Chondrocyte (in vitro differentiated cells): Measurements from ENCODE around the gene MYPN. TPM values are rescaled to one million over a fixed set of nuclear protein-coding genes. Genes with fewer than 3 reads are reported as not detected.

ENCODE experiments used
- DNase-seq: peaks from one replicate; pipeline ENCODE4 v3.0.0; 2021; ENCODE audit warnings: mixed read lengths, low spot score
- H3K27ac Mint-ChIP-seq: one replicate; pipeline ENCODE4 v1.8.0; 2021; ENCODE audit warnings: mild to moderate bottlenecking, moderate library complexity, mixed read lengths; ENCODE audit not compliant: unreplicated experiment
- H3K27me3 Mint-ChIP-seq: 2 replicates; pipeline ENCODE4 v1.8.0; 2021; ENCODE audit warnings: low read depth, mixed read lengths
- H3K36me3 Mint-ChIP-seq: 2 replicates; pipeline ENCODE4 v1.8.0; 2021; ENCODE audit warnings: low read depth, mixed read lengths
- H3K4me1 Mint-ChIP-seq: 2 replicates; pipeline ENCODE4 v1.8.0; 2021; ENCODE audit warnings: low read depth, mild to moderate bottlenecking, mixed read lengths
- H3K4me3 Mint-ChIP-seq: one replicate; pipeline ENCODE4 v1.8.0; 2021; ENCODE audit warnings: mild to moderate bottlenecking, moderate library complexity, mixed read lengths; ENCODE audit not compliant: unreplicated experiment
- H3K9me3 Mint-ChIP-seq: 2 replicates; pipeline ENCODE4 v1.8.0; 2021; ENCODE audit warnings: low read depth, mixed read lengths
- total RNA-seq: library from RNA; stranded (reverse); gene quantifications from 3 replicates; pipeline ENCODE4 v1.2.1, GENCODE V29; 2021
- TF ChIP-seq, protein P1 (sequence below): fragments of 200-600 bp; sonication (generic); IDR thresholded peaks from 2 replicates; pipeline ENCODE4 v1.5.0; 2021; ENCODE audit warnings: antibody characterized with exemption, mild to moderate bottlenecking, moderate library complexity

The MYPN gene
- total RNA-seq, 1 donor from 2014 or later: 0.10 TPM

GRCh38 chr10:68158031-68158430 is 48.7 kb downstream of the MYPN start:
- Mint-ChIP-seq H3K9me3 (no peaks in the 10 kb centered on the region), H3K36me3 (no peaks in the 10 kb centered on the region), H3K4me1 (peaks cover 21% of the 10 kb centered on the region), H3K27ac (no peak overlapping the region), H3K27me3 (no peaks in the 10 kb centered on the region), H3K4me3 (no peak overlapping the region)
- DNase-seq: no peak
- TF ChIP-seq, protein P1, sequence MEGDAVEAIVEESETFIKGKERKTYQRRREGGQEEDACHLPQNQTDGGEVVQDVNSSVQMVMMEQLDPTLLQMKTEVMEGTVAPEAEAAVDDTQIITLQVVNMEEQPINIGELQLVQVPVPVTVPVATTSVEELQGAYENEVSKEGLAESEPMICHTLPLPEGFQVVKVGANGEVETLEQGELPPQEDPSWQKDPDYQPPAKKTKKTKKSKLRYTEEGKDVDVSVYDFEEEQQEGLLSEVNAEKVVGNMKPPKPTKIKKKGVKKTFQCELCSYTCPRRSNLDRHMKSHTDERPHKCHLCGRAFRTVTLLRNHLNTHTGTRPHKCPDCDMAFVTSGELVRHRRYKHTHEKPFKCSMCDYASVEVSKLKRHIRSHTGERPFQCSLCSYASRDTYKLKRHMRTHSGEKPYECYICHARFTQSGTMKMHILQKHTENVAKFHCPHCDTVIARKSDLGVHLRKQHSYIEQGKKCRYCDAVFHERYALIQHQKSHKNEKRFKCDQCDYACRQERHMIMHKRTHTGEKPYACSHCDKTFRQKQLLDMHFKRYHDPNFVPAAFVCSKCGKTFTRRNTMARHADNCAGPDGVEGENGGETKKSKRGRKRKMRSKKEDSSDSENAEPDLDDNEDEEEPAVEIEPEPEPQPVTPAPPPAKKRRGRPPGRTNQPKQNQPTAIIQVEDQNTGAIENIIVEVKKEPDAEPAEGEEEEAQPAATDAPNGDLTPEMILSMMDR: no peak

- no peaks in the 10 kb centered on the region for H3K36me3 Mint-ChIP-seq
- H3K4me1 Mint-ChIP-seq: no peaks in the 10 kb centered on the region
- no peaks in the 10 kb centered on the region for H3K9me3 Mint-ChIP-seq
- H3K4me3 Mint-ChIP-seq: no peak overlapping the region
- DNase-seq: no peak
- TF ChIP-seq, protein P1: no peak
- no peak overlapping the region for H3K27ac Mint-ChIP-seq
- no peaks in the 10 kb centered on the region for H3K27me3 Mint-ChIP-seq
These were observed 54.4 kb downstream of the MYPN start for GRCh38 chr10:68163735-68164134.

GRCh38 chr10:68165643-68166042 is 56.4 kb downstream of the MYPN start:
- H3K36me3 Mint-ChIP-seq: no peaks in the 10 kb centered on the region
- H3K27ac Mint-ChIP-seq: no peak overlapping the region
- H3K4me3 Mint-ChIP-seq: no peak overlapping the region
- TF ChIP-seq, protein P1: no peak
- H3K9me3 Mint-ChIP-seq: no peaks in the 10 kb centered on the region
- H3K27me3 Mint-ChIP-seq: no peaks in the 10 kb centered on the region
- no peaks in the 10 kb centered on the region for H3K4me1 Mint-ChIP-seq
- DNase-seq: no peak

- Mint-ChIP-seq H3K27ac (no peak overlapping the region), H3K36me3 (no peaks in the 10 kb centered on the region), H3K27me3 (no peaks in the 10 kb centered on the region), H3K9me3 (no peaks in the 10 kb centered on the region), H3K4me3 (no peak overlapping the region), H3K4me1 (no peaks in the 10 kb centered on the region)
- DNase-seq: no peak
- TF ChIP-seq, protein P1: no peak
These were observed 57.7 kb downstream of the MYPN start for GRCh38 chr10:68166871-68167585.

GRCh38 chr10:68167586-68168189 is 58.4 kb downstream of the MYPN start:
- Mint-ChIP-seq H3K27me3 (no peaks in the 10 kb centered on the region), H3K4me3 (no peak overlapping the region), H3K4me1 (no peaks in the 10 kb centered on the region), H3K27ac (no peak overlapping the region), H3K9me3 (no peaks in the 10 kb centered on the region), H3K36me3 (no peaks in the 10 kb centered on the region)
- TF ChIP-seq, protein P1: no peak
- no peak for DNase-seq
